Measurements from ENCODE around the gene PTPRK. TPM values are rescaled to one million over a fixed set of nuclear protein-coding genes. Genes with fewer than 3 reads are reported as not detected.

The PTPRK gene
- total and polyA plus RNA-seq, 2 donors (not counting 1 experiment from before 2014, with no cell fraction given): 19.4 to 75.5 TPM

DNA sequence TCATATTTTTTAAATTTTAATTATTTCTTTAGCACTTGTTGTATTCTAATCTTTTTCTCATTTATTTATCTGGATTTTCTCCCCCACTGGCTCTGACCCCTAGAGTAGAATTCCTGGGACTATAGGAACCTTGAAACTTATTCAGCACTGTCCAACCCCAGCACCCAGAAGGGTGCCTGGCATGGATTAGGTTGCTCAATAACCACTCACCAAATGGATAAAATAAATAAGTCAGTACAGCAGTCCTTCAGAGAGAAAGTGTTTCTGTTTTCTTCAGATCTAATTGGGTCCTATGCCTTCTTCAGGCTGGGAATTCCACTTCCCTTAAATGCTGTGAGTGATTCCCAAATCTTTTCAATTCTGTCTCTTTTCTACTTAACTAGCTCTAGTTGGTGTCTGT lies 206.2 kb downstream of the PTPRK start:
- H3K27me3 ChIP-seq (ENCODE audit: control insufficient read depth, insufficient read depth, low read length): no peaks in the 10 kb centered on the region
- H4K20me1 ChIP-seq (ENCODE audit: control insufficient read depth, extremely low read depth, insufficient read depth, low read length): no peaks in the 10 kb centered on the region
- TF ChIP-seq EZH2 (IDR thresholded peaks at IDR 0.05; ENCODE audit: low read length, missing control alignments): no peak
- no peak for TF ChIP-seq CTCF (conservative IDR thresholded peaks at IDR 0.05 in 1 of 2, IDR thresholded peaks at IDR 0.05 in 1 of 2; ENCODE audit: low read depth in 1 of 2, low read length in 2 of 2)
- H3K4me3 ChIP-seq (replicated peaks in 1 of 4; ENCODE audit: control extremely low read depth in 1 of 4, insufficient read depth in 1 of 4, low read depth in 3 of 4, low read length in 4 of 4): no peak overlapping the region
- no peaks in the 10 kb centered on the region for H3K4me1 ChIP-seq (ENCODE audit: control insufficient read depth, extremely low read depth, insufficient read depth, low read length)
- H2AFZ ChIP-seq (ENCODE audit: low read length): no peak overlapping the region
- no peak overlapping the region for H3K9ac ChIP-seq (ENCODE audit: insufficient read depth, low read length)
- no peak overlapping the region for H3K27ac ChIP-seq (ENCODE audit: insufficient read depth, low read length)
- H3K36me3 ChIP-seq (ENCODE audit: control insufficient read depth, insufficient read depth, low read length): no peaks in the 10 kb centered on the region
- DNase-seq (ENCODE audit: low read depth in 2 of 2): no peak
- no peak overlapping the region for H3K4me2 ChIP-seq (ENCODE audit: extremely low read depth, insufficient read depth, low read length)
- no peaks in the 10 kb centered on the region for H3K9me3 ChIP-seq (ENCODE audit: control insufficient read depth, insufficient read depth, low read depth, low read length)
- no peaks in the 10 kb centered on the region for H3K79me2 ChIP-seq (ENCODE audit: control insufficient read depth, insufficient read depth, low read length)

DNA sequence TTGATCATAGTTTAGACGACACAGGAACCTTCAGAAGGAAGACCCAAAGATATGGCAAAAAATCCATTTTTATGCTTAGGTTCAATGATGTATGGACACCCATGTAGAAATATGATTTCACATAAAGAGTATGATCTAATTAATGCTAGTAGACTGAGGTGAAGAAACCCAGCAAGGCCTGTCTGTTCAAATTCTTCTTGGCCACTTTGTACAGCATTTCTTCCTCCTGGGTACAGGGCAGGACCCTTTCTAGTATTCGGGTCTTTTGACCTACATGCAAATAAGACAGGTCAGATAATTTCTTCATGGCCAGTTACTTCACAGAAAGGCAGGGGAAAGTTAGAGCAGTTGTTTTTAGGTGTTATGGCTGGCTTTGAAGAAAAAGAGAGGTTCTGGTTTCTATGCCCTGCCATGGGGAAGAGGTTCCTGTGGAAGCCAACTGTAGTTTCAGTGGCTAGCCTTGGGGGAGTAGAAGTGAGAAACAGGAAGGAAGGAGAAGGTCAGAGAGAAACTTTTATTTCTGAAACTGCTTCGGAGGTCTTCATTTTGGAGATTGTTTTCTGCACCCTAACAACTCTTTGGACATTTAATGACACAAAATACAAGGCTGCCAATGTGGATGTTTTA lies 208.3 kb downstream of the PTPRK start:
- Histone ChIP-seq H3K4me1 (ENCODE audit: control insufficient read depth, extremely low read depth, insufficient read depth, low read length) (no peaks in the 10 kb centered on the region), H3K27me3 (ENCODE audit: control insufficient read depth, insufficient read depth, low read length) (no peaks in the 10 kb centered on the region), H4K20me1 (ENCODE audit: control insufficient read depth, extremely low read depth, insufficient read depth, low read length) (no peaks in the 10 kb centered on the region), H3K79me2 (ENCODE audit: control insufficient read depth, insufficient read depth, low read length) (no peaks in the 10 kb centered on the region), H2AFZ (ENCODE audit: low read length) (no peak overlapping the region), H3K4me2 (ENCODE audit: extremely low read depth, insufficient read depth, low read length) (no peak overlapping the region), H3K9ac (ENCODE audit: insufficient read depth, low read length) (no peak overlapping the region), H3K36me3 (ENCODE audit: control insufficient read depth, insufficient read depth, low read length) (no peaks in the 10 kb centered on the region), H3K9me3 (ENCODE audit: control insufficient read depth, insufficient read depth, low read depth, low read length) (no peaks in the 10 kb centered on the region), H3K27ac (ENCODE audit: insufficient read depth, low read length) (no peak overlapping the region), H3K4me3 (replicated peaks in 1 of 4; ENCODE audit: control extremely low read depth in 1 of 4, insufficient read depth in 1 of 4, low read depth in 3 of 4, low read length in 4 of 4) (no peak overlapping the region)
- TF ChIP-seq EZH2 (IDR thresholded peaks at IDR 0.05; ENCODE audit: low read length, missing control alignments) (no peak), CTCF (conservative IDR thresholded peaks at IDR 0.05 in 1 of 2, IDR thresholded peaks at IDR 0.05 in 1 of 2; ENCODE audit: low read depth in 1 of 2, low read length in 2 of 2) (no peak)
- DNase-seq (ENCODE audit: low read depth in 2 of 2): no peak

DNA sequence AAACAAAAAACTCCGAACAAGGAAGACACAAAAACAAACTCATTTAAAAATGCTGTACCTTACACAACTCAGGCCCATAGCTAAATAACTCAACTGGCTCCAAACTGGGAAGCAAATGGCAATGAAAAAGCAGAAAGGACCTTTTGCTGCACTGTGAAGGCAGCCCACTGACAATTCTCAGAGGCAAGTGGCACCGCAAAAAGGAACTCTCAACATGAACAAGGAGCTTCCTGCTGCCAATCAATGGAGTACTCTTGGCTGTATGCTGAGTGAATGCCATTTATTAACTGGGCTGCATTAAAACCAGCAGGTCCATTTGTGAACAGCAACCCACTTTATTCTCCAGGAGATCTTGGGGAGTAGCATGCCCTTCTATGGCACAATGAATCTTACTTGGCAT lies 209.9 kb downstream of the PTPRK start:
- Histone ChIP-seq H3K9me3 (ENCODE audit: control insufficient read depth, insufficient read depth, low read depth, low read length) (no peaks in the 10 kb centered on the region), H3K4me3 (replicated peaks in 1 of 4; ENCODE audit: control extremely low read depth in 1 of 4, insufficient read depth in 1 of 4, low read depth in 3 of 4, low read length in 4 of 4) (no peak overlapping the region), H3K79me2 (ENCODE audit: control insufficient read depth, insufficient read depth, low read length) (no peaks in the 10 kb centered on the region)

More for the DNA sequence above, 209.9 kb downstream of the PTPRK start:
- H4K20me1 ChIP-seq (ENCODE audit: control insufficient read depth, extremely low read depth, insufficient read depth, low read length): no peaks in the 10 kb centered on the region
- H3K4me2 ChIP-seq (ENCODE audit: extremely low read depth, insufficient read depth, low read length): no peak overlapping the region
- no peak overlapping the region for H3K27ac ChIP-seq (ENCODE audit: insufficient read depth, low read length)
- no peak for DNase-seq (ENCODE audit: low read depth in 2 of 2)
- H3K4me1 ChIP-seq (ENCODE audit: control insufficient read depth, extremely low read depth, insufficient read depth, low read length): no peaks in the 10 kb centered on the region
- H2AFZ ChIP-seq (ENCODE audit: low read length): no peak overlapping the region
- TF ChIP-seq CTCF (conservative IDR thresholded peaks at IDR 0.05 in 1 of 2, IDR thresholded peaks at IDR 0.05 in 1 of 2; ENCODE audit: low read depth in 1 of 2, low read length in 2 of 2) (no peak), EZH2 (IDR thresholded peaks at IDR 0.05; ENCODE audit: low read length, missing control alignments) (no peak)
- no peaks in the 10 kb centered on the region for H3K36me3 ChIP-seq (ENCODE audit: control insufficient read depth, insufficient read depth, low read length)
- H3K9ac ChIP-seq (ENCODE audit: insufficient read depth, low read length): no peak overlapping the region
- H3K27me3 ChIP-seq (ENCODE audit: control insufficient read depth, insufficient read depth, low read length): no peaks in the 10 kb centered on the region

All from fibroblast of lung (primary cell).